ENCODE data around the gene CAMK2D.
A peak's percentile ranks its signal among the peaks of the same experiment; 100 is the strongest.

CAMK2D gene

GRCh38 chr4:113673450-113673849 is 88.1 kb downstream of the CAMK2D start:
- H3K9ac ChIP-seq (ENCODE audit: low read length) = no peak overlapping the region
- no peaks in the 10 kb centered on the region for H3K79me2 ChIP-seq (ENCODE audit: low read length)
- no peaks in the 10 kb centered on the region for H3K27me3 ChIP-seq (replicated peaks; ENCODE audit: insufficient read depth, low read length)
- H3K4me3 ChIP-seq (ENCODE audit: low read length) = no peak overlapping the region
- H4K20me1 ChIP-seq (ENCODE audit: insufficient read depth, low read length) = no peaks in the 10 kb centered on the region
- no peak overlapping the region for H3K4me2 ChIP-seq (ENCODE audit: low read depth, low read length)
- peak; percentile 25 for DNase-seq
- TF ChIP-seq EZH2phosphoT487 (IDR thresholded peaks at IDR 0.05; ENCODE audit: low read length) (no peak), CTCF (IDR thresholded peaks at IDR 0.05; ENCODE audit: low read length) (no peak), EZH2 (optimal IDR thresholded peaks at IDR 0.05; ENCODE audit: low read depth, low read length) (no peak)
- H2AFZ ChIP-seq (ENCODE audit: low read length) = no peak overlapping the region
- H3K4me1 ChIP-seq (ENCODE audit: low read length) = peaks cover 9% of the 10 kb centered on the region; the same call in 1 of the 2 replicates
- H3K27ac ChIP-seq (ENCODE audit: low read length) = no peak overlapping the region
- 0 out of 2 replicates have a peak, but pooled peaks cover 2% of the 10 kb centered on the region for H3K9me3 ChIP-seq (replicated peaks; ENCODE audit: insufficient read depth, low read length)
- H3F3A ChIP-seq (ENCODE audit: insufficient read depth, low read length) = no peaks in the 10 kb centered on the region
- no peaks in the 10 kb centered on the region for H3K36me3 ChIP-seq (replicated peaks; ENCODE audit: insufficient read depth, low read length)
- no peaks in the 10 kb centered on the region for H3K9me2 ChIP-seq (replicated peaks; ENCODE audit: insufficient read depth, low read length)

GRCh38 chr4:113666386-113667114 is 95.0 kb downstream of the CAMK2D start:
- Histone ChIP-seq H3K36me3 (replicated peaks; ENCODE audit: insufficient read depth, low read length) (no peaks in the 10 kb centered on the region), H3F3A (ENCODE audit: insufficient read depth, low read length) (no peaks in the 10 kb centered on the region), H3K27me3 (replicated peaks; ENCODE audit: insufficient read depth, low read length) (no peaks in the 10 kb centered on the region)

DNA sequence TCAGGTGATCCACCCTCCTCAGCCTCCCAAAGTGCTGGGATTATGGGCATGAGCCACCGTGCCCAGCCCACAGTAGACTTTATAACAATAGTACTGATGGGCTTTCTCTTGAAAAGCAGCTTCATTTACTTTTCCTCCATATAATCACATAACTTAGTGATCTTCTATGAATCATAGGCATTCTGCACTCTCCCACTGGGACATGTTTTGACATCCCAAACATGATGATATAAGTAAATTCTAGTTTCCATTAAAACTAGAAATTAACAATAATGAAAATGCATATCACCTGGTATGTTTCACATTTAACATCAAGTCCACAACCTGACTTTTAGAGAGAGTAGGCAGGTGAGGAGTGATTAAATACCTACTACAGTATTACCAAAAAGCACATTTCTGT is 96.5 kb downstream of the CAMK2D start:
- Histone ChIP-seq H3K9me2 (replicated peaks; ENCODE audit: insufficient read depth, low read length) (no peaks in the 10 kb centered on the region), H3K4me1 (ENCODE audit: low read length) (no peaks in the 10 kb centered on the region), H3K27me3 (replicated peaks; ENCODE audit: insufficient read depth, low read length) (no peaks in the 10 kb centered on the region), H3K4me3 (ENCODE audit: low read length) (no peak overlapping the region), H2AFZ (ENCODE audit: low read length) (no peak overlapping the region), H3K36me3 (replicated peaks; ENCODE audit: insufficient read depth, low read length) (no peaks in the 10 kb centered on the region), H3K4me2 (ENCODE audit: low read depth, low read length) (no peak overlapping the region), H4K20me1 (ENCODE audit: insufficient read depth, low read length) (no peaks in the 10 kb centered on the region), H3K9me3 (replicated peaks; ENCODE audit: insufficient read depth, low read length) (no peaks in the 10 kb centered on the region), H3K79me2 (ENCODE audit: low read length) (no peaks in the 10 kb centered on the region), H3F3A (ENCODE audit: insufficient read depth, low read length) (no peaks in the 10 kb centered on the region), H3K27ac (ENCODE audit: low read length) (no peak overlapping the region), H3K9ac (ENCODE audit: low read length) (no peak overlapping the region)
- TF ChIP-seq EZH2phosphoT487 (IDR thresholded peaks at IDR 0.05; ENCODE audit: low read length) (no peak), EZH2 (optimal IDR thresholded peaks at IDR 0.05; ENCODE audit: low read depth, low read length) (no peak), CTCF (IDR thresholded peaks at IDR 0.05; ENCODE audit: low read length) (no peak)
- no peak for DNase-seq

More at GRCh38 chr4:113666386-113667114, 95.0 kb downstream of the CAMK2D start:
- no peak for TF ChIP-seq EZH2 (optimal IDR thresholded peaks at IDR 0.05; ENCODE audit: low read depth, low read length)
- TF ChIP-seq CTCF (IDR thresholded peaks at IDR 0.05; ENCODE audit: low read length) = no peak
- Histone ChIP-seq H3K9me2 (replicated peaks; ENCODE audit: insufficient read depth, low read length) (no peaks in the 10 kb centered on the region), H2AFZ (ENCODE audit: low read length) (no peak overlapping the region), H3K27ac (ENCODE audit: low read length) (no peak overlapping the region), H3K9ac (ENCODE audit: low read length) (no peak overlapping the region), H3K4me3 (ENCODE audit: low read length) (no peak overlapping the region), H3K9me3 (replicated peaks; ENCODE audit: insufficient read depth, low read length) (no peaks in the 10 kb centered on the region), H3K4me1 (ENCODE audit: low read length) (no peaks in the 10 kb centered on the region), H3K4me2 (ENCODE audit: low read depth, low read length) (no peak overlapping the region), H3K79me2 (ENCODE audit: low read length) (no peaks in the 10 kb centered on the region), H4K20me1 (ENCODE audit: insufficient read depth, low read length) (no peaks in the 10 kb centered on the region)
- no peak for DNase-seq
